ENCODE results near the gene ARHGEF38. TPM values are rescaled to one million over a fixed set of nuclear protein-coding genes. Genes with fewer than 3 reads are reported as not detected.

ARHGEF38 gene
- total RNA-seq, 1 donor from 2014 or later = 20.6 TPM

DNA sequence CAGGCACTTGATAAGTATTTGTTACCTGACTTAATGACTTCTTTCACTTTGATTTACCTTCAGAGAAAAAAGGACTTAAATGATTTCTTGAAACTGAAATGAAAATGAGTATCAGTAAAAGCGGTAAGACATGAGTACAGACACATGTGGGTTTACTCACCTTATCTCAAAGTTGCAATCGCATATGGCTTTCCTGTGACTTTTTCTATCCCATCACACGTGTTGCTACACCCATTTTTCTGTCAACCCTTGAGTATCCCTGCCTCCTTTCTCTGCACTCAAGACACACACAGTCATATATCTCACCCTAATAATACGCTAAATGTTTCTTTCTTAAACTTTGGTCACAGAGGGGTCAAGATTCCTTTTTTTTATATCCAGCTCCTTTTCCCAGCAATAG lies 11.0 kb upstream of the ARHGEF38 start:
- DNase-seq (no peak), ATAC-seq (no peak)
- H3K4me1 ChIP-seq = no peaks in the 10 kb centered on the region
- no peaks in the 10 kb centered on the region for H3K27me3 ChIP-seq (ENCODE audit: low read depth)
- no peaks in the 10 kb centered on the region for H3K9me3 ChIP-seq
- TF ChIP-seq CTCF (IDR thresholded peaks at IDR 0.05) = no peak
- intact Hi-C loops (cut with DNase I) = no loop called here
- no peak overlapping the region for H3K4me3 ChIP-seq
- H3K27ac ChIP-seq = no peak overlapping the region
- H3K36me3 ChIP-seq = no peaks in the 10 kb centered on the region

DNA sequence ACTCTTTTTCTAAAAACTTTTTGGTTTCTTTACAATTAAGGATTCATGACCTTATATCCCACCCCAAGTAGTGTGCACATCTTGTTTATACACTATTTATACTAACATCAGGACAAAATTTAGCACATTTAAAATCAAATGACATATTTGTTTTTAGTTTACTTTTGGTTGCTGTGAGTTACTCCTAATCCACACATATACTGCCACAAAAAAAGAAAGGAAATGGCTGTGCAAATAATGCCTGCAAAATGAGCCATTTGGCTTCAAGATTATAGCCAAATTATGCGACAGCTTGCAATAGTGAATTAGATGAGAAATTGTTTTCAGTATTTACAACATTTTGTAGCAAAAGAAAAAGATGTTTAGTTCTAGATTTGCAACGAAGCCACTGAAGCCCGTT lies 10.4 kb upstream of the ARHGEF38 start:
- DNase-seq (no peak), ATAC-seq (no peak)
- no peak for TF ChIP-seq CTCF (IDR thresholded peaks at IDR 0.05)
- no peaks in the 10 kb centered on the region for H3K4me1 ChIP-seq
- no peaks in the 10 kb centered on the region for H3K9me3 ChIP-seq
- intact Hi-C loops (cut with DNase I) = no loop called here
- H3K27me3 ChIP-seq (ENCODE audit: low read depth) = no peaks in the 10 kb centered on the region
- no peaks in the 10 kb centered on the region for H3K36me3 ChIP-seq
- no peak overlapping the region for H3K27ac ChIP-seq
- no peak overlapping the region for H3K4me3 ChIP-seq

DNA sequence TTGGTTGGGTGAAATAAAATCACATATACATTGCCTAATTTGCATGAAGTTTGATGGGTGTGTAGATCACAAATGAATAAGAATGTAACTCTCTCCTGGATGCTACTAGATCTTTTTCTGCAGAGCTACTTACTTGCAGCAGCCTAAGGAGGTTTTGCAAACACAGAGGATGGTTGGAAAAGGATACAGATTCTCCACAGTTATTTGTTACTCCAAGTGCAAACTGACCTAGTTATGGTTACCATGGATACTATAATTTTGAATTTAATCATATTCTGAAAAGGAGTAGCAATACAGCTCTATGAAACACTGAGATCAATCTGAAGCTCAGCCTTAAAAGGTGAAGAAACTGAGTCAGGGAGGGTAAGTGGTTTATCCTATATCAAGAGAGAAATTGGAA lies 9.1 kb upstream of the ARHGEF38 start:
- H3K27me3 ChIP-seq (ENCODE audit: low read depth) = no peaks in the 10 kb centered on the region
- H3K27ac ChIP-seq = no peak overlapping the region
- H3K9me3 ChIP-seq = no peaks in the 10 kb centered on the region
- no peaks in the 10 kb centered on the region for H3K4me1 ChIP-seq
- intact Hi-C loops (cut with DNase I) = no loop called here
- TF ChIP-seq CTCF (IDR thresholded peaks at IDR 0.05) = no peak
- no peaks in the 10 kb centered on the region for H3K36me3 ChIP-seq
- DNase-seq (no peak), ATAC-seq (no peak)
- no peak overlapping the region for H3K4me3 ChIP-seq

- no peak for ATAC-seq
Observed at GRCh38 chr4:105543881-105544280, 8.5 kb upstream of the ARHGEF38 start.

GRCh38 chr4:105544520-105545286 lies 7.7 kb upstream of the ARHGEF38 start:
- intact Hi-C loops (cut with DNase I) = no loop called here
- DNase-seq (no peak), ATAC-seq (no peak)
- no peaks in the 10 kb centered on the region for H3K9me3 ChIP-seq
- no peak overlapping the region for H3K4me3 ChIP-seq
- no peaks in the 10 kb centered on the region for H3K27me3 ChIP-seq (ENCODE audit: low read depth)
- no peak for TF ChIP-seq CTCF (IDR thresholded peaks at IDR 0.05)
- no peak overlapping the region for H3K27ac ChIP-seq
- H3K4me1 ChIP-seq = no peaks in the 10 kb centered on the region
- H3K36me3 ChIP-seq = no peaks in the 10 kb centered on the region

More at GRCh38 chr4:105543881-105544280, 8.5 kb upstream of the ARHGEF38 start:
- Histone ChIP-seq H3K36me3 (no peaks in the 10 kb centered on the region), H3K9me3 (no peaks in the 10 kb centered on the region), H3K27ac (no peak overlapping the region), H3K4me1 (no peaks in the 10 kb centered on the region), H3K27me3 (ENCODE audit: low read depth) (no peaks in the 10 kb centered on the region), H3K4me3 (no peak overlapping the region)
- no peak for DNase-seq
- intact Hi-C loops (cut with DNase I) = no loop called here
- no peak for TF ChIP-seq CTCF (IDR thresholded peaks at IDR 0.05)
